D341Med (cell line): ENCODE measurements around the gene ASIC4.

Source experiments
- DNase-seq: peaks from one replicate; pipeline ENCODE4 v3.0.0; 2012; ENCODE audit warnings: low spot score

Gene ASIC4

DNA sequence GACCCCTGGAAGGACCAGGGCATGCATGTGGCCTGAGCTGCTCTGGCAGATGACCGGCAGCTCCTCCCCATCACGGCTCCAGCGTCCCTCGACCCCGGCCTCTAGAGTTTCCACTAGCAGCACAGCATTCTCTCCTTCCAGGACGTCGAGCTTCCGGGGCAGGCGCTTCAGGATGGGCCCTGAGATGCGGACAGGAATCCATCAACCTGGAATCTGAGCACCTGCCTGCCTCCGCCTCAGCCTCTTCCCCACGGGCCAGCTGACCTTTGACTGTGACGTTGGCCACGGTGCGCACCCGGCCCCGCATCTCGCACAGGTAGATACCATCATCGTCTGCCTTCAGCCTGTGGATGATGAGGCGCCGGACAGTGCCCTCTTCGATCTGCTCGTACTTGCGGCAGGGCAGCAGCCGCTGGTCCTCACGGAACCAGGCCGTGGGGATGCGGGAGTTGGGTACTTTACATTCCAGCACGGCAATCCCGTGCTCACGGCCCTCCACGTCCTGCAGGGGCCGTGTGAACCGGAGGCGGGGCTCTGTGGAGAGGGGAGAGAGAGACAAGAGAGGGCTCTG is 53.6 kb downstream of the ASIC4 start:
- DNase-seq = no peak

DNA sequence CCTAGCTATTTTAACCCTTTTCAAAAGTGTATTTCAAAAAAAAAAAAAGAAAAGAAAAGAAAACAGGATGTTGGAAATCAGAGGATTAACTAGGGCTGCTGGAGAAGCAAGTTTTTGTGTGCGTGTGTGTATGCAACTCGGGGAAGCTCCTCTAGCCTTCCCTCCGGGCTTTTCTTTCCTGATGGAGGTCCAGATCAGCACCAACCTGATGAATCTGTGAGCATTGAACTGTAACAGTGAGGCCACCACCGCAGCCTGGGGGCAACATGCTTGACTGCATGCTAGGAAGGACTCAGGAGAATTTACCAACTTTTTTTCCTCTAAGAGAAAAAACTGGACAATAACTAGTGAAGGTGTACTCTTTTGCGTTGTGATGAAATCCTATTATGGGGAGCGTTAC is 54.8 kb downstream of the ASIC4 start:
- no peak for DNase-seq

DNA sequence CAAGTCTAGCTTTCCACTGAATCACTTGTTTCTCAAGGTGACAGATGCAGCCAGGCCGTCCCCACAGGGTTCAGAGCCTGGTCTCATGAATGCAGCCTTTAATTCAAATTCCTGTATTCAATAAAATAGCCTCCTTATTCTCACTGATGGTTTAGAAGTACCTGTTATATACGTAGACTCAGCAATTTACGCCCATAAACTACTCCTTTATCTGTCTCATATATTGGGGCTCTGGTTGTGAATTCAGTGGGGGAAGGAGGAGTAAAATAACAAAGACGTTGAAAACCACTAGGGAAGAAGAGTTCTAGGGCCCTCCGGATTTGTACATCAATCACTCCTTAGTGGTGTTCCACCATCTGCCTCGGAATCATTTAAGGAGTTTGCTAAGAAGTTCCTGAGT is 55.4 kb downstream of the ASIC4 start:
- no peak for DNase-seq

DNA sequence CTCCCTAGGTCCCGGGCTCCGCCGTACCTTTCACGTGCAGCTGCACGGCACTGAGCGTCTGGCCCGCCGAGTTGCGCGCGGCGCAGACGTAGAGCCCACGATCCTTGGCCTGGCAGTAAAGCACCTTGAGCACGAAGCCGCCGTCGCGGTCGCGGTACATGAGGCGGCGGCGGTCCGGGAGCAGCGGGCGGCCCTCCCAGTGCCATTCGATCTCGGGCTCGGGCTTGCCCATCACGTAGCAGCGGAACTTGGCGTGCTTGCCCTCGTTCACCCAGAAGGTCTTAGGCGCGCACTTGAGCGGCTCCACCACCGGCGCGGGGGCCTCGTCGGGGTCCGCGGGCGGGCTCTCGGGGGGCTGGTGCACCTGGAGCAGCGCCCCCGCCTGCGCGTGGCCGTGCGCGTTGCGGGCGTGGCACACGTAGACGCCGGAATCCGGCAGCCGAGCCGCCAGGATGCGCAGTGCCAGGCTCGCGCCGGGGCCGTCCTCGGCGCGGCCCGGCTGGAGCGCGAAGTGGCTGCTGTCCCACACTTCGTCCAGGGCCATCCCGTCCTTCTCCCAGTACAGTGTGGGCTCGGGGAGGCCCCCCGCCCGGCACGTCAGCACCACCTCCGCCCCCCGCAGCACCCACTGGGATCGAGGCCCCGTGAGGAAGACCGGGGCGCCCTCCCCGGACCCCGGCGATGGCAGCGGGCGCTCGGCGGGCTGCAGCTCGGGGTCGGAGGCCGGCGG is 56.1 kb downstream of the ASIC4 start:
- peak; percentile 71 for DNase-seq

DNA sequence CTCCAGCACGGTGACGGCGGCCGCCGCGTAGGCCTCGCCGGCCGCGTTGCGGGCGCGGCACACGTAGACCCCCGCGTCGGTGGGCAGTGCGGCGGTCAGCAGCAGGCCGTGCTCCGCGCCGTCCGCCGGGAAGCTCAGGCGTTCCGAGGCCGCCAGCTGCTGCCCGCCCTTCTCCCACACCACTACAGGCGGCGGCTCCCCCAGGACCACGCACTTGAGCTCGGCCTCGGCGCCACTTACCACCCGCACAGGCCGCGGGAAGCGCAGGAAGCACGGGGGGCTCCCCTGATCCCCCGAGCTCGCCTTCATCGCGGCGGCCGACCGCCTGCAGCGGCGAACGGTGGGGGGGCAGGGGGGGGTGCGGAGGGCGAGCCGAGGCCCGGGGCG is 56.6 kb downstream of the ASIC4 start:
- peak; percentile 52 for DNase-seq

DNA sequence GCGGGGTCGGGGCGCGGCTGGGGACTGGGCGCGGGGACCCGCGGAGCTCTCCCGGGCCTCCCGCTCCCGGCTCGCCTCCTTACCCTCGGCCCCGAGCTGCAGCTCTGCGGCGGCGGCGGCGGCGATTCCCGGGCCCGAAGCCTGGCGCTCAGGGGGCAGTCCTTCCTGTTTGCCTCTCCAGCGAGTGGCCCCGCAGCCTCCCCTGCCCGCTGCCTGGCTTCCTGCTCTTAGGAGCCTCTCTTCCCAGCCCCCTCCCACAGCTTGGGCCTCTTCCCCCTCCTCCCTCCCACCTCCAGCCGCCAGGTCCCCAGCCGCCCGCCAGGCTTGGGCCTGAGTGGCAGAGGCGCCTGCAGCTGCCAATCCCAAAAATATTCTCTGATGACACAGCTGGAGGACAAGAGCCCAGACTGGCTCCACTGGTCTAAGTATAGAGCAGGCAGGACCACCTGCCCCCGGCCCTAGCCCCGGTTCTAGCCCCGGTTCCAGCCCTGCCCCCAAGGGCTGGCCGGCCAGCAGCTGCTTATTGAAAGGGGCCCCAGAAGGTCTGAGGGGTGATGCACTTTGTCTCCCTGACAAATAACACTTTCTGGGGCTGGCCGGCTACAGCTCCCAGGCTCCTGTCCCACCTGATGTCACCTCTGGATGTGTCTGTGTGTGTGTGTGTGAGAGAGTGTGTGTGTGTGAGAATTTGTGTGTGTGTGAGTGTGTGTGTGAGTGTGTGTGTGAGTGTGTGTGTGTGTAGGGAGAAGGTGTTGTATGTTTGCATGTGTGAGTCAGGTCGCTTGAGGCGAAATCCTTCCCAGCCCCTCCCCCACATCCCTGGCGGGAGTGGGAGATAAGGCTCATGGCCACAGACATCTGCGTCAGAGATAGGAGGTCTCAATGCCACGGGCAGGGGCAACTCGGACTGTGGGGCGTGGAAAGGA is 57.3 kb downstream of the ASIC4 start, which contains the start of gene OBSL1:
OBSL1 (minus strand) TSS at position 229 of the 926 bp plus-strand sequence. CDS start 307 bp downstream, outside the sequence.
- DNase-seq = peak; percentile 74

DNA sequence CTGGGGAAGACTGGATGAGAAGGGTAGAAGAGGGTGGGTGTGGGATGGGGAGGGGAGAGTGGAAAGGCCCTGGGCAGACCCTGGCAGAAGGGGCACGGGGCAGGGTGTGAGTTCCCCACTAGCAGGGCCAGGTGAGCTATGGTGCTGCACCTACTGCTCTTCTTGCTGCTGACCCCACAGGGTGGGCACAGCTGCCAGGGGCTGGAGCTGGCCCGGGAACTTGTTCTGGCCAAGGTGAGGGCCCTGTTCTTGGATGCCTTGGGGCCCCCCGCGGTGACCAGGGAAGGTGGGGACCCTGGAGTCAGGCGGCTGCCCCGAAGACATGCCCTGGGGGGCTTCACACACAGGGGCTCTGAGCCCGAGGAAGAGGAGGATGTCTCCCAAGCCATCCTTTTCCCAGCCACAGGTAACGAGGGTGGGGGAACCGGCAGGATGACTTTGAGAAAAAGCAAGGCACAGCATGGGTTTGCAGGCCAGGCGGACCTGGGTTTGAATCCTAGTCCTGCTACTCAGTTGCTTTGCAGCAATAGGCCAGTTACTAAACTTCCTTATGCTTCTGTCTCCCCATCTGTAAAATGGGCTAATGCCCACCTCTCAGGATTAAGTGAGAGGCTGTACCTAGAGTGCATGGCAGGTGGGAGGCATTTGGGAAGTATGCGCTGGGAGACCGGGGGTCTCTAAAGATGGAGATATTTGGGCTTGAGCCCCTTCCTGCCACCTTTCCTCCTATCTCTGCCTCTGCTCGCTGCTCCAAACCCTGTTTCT is 58.1 kb downstream of the ASIC4 start, which contains the start of gene INHA:
INHA (plus strand) TSS at position 74 of the 765 bp plus-strand sequence; CDS start at position 139, 65 bp downstream.
- no peak for DNase-seq

DNA sequence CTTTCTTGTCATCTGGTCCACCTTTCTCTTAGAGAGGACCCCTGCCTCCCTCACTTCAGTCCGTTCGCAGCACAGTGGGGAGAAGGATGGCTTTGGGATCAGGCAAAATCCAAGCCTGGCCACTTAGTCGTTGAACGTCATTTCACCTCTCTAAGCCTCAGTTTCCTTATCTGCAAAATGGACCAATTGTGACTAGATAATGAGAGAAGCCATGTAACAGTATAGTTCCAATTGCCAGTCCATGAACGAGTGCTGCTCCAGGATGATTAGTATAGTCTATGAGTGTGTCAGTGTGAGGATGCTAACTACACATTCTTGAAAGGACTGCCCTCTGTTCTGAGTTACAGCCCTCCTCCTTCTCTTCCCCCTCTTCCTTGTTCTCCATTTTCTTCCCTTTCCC is 58.9 kb downstream of the ASIC4 start:
- no peak for DNase-seq

DNA sequence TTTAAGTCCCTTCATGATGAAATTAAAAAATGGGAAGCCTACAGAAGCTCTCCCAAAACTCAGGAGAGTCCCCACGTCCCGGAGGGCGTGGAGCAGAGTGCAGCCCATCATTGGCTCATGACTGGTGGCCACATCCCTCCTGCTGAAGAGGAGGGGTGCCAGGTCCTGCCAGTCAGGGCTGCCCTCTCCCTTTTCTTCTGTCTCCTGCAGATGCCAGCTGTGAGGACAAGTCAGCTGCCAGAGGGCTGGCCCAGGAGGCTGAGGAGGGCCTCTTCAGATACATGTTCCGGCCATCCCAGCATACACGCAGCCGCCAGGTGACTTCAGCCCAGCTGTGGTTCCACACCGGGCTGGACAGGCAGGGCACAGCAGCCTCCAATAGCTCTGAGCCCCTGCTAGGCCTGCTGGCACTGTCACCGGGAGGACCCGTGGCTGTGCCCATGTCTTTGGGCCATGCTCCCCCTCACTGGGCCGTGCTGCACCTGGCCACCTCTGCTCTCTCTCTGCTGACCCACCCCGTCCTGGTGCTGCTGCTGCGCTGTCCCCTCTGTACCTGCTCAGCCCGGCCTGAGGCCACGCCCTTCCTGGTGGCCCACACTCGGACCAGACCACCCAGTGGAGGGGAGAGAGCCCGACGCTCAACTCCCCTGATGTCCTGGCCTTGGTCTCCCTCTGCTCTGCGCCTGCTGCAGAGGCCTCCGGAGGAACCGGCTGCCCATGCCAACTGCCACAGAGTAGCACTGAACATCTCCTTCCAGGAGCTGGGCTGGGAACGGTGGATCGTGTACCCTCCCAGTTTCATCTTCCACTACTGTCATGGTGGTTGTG is 60.4 kb downstream of the ASIC4 start:
- no peak for DNase-seq

DNA sequence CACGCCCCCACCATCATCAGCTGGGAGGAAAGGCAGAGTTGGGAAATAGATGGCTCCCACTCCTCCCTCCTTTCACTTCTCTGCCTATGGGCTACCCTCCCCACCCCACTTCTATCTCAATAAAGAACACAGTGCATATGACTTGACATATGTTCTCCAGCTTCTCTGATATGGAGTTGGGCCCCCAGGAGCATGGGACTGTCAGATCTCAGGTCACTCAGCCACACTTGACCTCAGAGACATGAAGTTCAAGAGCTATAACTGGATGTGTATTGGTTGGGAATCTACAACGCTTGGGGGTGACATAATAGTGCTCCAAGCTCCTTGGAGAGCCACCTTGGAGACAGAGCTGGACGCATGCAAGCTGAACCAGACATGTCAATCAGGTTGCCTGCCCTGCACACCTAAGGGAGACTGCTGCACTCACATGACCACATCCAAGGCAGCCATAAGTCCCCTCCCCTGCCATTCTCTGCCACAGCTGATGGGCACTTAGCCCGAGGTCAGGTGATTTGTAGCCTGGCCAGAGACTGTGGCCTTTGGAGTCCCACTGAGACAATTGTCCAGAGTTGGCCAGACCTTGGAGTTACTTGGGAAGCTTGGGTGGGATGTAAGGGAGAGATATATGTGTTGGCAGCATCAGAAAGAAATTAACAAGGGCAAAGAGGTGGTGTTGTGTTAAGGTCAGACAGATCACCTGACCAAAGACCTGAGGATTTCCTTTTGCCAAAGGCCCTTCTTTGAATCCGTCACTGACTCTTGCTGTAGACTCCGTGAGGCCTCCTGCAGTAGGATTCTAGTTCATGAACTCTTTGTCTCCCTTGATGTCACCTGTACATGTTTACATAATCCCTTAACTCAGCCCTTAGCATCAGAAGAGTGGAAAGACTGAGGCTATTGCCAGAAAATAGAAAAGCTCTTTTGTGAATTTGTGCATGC is 61.6 kb downstream of the ASIC4 start:
- DNase-seq = no peak

DNA sequence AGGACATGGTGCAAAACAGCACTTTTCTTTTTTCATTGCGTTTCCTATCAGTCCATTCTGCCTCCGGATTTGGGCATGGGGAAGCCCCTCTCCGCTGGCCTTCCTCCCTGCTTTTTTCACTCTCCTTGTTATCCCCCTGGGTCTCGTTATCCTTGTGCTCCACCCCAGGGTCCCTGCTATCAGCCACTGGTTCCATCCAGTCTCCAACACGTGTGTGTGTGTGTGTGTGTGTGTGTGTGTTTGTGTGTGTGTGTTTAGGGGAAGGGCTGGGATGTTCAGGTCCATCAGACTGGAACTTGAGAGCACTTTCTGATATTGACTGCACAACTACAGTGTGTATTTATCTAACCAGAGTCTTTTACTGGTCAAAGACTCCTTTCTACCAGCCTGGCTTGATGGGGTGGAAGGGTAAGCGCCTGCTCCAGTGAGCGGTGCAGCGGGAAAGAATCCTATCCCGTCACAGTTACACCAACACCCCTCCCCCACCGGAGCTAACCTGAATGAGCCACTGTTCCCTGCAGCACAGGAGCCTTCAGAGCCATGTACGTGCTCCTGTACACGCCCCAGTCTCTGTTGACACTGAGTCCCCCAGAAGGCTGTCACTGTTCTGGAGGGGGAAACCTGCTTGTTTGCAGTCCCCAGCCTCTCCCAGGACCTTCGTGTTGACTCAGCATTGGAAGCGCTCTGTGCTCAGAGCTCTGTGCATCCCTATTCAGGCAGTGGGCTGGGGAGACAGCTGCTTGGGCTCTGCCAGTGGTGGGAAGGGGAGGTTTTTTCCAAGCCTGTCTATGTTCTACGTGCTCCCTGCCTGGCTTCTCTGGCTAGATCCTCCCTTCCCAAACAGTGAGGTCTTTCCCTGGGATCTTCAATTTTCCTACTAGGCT is 62.5 kb downstream of the ASIC4 start:
- no peak for DNase-seq

DNA sequence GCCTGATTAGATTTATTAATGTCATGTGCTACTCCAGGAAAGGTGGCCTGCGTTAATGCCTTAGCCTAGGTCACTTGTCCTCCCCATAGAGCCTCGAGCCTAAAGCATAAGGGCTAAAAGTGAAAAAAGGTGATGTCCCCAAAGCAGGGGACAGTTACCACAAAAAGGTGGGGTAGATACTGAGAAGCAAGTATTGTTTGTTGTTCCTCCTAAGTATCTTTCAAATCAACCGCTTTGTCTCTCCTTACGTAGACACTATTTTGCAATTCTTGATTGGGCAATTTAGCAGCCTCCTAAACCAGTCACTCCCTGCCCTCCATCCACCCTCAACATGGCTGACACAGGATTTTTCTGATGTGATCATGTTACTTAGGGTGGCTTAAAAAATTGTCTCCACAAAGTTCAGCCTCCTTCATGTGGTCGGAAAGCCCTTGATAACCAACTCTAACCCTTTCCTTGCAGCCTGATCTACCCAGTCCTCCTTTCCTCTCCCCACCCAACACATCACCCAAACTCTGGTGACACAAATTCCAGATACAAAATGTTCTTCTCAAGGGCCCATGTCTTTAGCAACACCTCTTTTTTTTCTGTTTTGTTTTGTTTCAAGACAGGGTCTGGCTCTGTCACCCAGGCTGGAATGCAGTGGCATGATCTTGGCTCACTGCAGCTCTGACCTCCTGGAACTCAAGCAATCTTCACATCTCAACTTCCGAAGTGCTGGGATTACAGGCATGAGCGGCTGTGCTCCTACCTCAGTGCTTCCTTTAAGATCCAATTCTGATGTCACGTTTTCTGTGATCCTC is 64.7 kb downstream of the ASIC4 start:
- DNase-seq = no peak

DNA sequence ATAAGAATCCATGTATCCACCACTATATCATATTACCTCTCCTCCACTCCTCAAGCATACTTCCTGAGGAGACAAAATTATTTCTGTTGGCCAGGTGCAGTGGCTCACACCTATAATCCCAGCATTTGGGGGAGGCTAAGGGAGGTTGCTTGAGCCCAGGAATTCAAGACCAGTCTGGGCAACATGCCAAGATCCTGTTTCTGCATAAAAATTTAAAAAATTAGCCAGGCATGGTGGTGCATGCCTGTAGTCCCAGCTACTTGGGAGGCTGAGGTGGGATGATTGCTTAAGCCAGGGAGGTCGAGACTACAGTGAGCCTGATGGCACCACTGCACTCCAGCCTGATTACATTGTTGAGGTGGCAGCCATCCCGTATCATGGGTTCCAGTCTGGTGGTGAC is 67.1 kb downstream of the ASIC4 start:
- DNase-seq = no peak
